GM21447 (cell line): ENCODE measurements around the gene CCDC158.
"Not testable (repeated sequence)": the region's sequence is repeated elsewhere in the genome, so short reads cannot be mapped to it uniquely, and the experiment has no call there.

Experiments
- ATAC-seq: cut with Tn5 transposase; IDR thresholded peaks from one replicate; pipeline ENCODE4 v1.9.1; 2021; ENCODE audit not compliant: unreplicated experiment

CCDC158 gene

DNA sequence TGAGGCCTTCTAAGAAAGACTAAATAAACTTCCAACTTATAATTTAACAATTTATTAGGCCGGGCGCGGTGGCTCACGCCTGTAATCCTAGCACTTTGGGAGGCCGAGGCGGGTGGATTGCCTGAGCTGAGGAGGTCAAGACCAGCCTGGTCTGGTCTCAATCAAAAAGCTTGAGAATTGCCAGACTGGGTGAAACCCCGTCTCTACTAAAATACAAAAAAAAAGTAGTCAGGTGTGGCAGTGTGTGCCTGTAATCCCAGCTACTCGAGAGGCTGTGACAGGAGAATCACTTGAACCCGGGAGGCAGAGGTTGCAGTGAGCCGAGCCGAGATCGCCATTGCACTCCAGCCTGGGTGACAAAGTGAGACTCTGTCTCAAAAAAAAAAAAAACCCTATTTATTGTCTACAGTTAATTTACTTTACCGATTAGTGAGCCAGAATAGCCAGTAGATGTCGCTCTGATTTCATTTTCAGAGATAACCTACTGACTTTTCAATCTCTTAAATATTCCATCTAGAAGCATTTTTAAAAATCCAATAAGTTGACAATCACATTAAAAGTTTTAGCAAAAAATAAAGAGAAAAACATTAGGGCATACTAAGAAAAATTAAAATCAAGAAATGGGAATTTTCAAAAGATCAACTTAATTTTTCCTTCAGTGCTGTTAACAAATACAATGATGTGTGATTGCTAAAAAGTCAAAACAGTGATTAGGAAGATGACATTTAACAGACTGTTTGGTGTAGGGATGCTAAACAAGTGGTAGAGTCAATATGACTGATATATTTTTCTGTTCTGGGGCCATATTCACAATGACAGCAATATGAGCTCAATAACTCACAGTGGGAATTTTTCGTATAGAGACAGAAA, 9.8 kb upstream of the CCDC158 start:
- ATAC-seq, result no peak

- no peak for ATAC-seq
Observed at GRCh38 chr4:76429636-76430035, 8.7 kb upstream of the CCDC158 start.

DNA sequence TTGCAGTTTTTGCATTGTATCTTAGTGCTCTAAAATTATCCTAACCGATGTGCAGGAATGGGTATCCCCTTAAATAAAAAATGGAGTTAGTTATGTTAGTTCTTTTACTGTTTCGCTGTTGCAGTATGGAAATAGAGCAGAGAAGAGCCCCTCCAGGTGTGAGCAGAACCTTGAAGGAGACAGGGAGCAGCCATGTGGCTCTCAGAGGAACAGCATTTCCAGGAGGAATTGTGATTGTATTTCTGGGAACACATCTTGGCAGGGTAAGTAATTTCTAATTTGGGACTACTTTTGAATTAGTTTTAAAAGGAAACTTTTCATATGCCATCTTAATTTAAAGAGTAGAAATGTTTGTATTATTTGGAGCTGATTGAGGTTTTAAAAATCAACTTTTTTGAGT, 5.3 kb upstream of the CCDC158 start:
- ATAC-seq, result no peak

DNA sequence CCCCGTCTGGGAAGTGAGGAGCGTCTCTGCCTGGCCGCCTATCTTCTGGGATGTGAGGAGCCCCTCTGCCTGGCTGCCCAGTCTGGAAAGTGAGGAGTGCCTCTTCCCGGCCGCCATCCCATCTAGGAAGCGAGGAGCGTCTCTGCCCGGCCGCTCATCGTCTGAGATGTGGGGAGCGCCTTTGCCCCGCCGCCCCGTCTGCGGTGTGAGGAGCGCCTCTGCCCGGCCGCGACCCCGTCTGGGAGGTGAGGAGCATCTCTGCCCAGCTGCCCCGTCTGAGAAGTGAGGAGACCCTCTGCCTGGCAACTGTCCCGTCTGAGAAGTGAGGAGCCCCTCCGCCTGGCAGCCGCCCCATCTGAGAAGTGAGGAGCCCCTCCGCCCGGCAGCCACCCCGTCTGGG, 2.2 kb upstream of the CCDC158 start:
- ATAC-seq, result not testable (repeated sequence)

DNA sequence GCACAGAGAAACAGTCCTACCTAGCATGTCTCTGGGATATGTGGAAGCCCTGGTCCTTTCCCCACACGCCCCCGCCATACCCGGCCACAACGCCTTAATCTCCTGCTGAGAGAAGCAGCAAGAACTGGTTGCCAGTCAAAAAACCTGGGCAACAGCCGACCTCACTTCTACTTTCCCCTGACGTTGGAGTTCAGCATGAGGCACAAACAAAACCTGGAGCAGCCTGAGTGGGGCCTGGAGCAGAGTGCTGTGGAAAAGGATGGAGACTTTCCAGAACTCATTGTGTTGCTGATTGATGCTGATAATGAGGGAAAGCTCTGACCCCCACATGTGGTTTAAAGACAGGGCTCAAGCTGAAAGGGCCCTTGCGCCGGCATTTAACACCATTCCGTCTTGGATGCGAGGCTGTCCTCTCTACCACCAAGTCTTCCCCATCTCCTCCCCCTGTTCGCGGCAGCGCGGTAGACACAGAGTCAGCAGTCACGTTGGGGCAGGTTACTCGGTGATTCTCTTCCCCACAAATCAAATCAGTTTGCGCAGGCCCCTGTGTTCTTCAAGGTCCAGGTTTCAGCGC, 666 bp downstream of the CCDC158 start:
- no peak for ATAC-seq

DNA sequence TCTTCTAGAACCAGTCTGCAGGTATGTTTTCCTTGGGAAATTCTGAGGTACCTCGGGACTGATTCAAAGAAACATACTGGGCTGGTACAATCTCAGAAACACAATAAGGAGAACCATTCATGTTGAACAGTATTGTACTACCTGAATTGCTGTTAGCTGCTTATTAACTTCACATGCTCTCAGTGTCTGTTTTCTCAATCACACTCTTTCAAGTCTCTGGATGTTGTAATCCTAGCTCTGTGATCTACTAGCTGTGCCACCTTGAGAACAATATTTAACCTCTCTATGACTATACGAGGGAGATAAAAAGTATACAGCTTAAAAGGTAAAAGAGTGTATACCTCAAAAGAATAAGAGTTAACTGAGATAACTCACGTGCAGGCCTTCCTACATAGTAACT, 10.3 kb downstream of the CCDC158 start:
- ATAC-seq, result no peak

DNA sequence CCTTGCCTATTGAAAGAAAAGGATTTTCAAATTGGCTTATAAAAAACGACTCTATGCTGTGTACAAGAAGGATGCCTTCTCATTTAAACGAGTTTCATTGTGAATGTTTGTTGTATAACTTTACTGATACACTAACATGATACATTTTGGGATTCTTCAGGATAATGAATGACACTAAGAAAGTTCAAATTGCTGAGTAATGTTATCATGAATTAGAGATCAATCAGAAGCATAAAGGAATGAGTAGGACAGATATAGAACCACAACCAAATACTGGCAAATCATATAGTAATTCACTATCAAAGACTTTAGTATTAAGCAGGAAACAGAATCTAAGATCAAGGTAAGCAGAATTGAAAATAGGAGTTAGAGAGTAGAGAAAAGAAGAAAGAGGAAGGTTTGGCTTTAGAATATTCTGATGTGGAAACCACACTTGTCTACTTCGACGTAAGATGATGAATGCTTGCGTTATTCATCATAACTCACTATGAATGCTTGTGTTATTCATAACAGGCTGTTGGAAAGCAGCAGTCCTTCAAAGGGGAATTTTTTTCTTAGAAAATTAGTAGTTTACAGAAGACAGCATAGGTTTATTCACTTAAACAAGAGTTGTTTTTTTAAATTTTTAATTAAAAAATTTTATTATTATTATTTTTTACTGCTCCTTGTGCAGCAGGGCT, 13.4 kb downstream of the CCDC158 start:
- ATAC-seq, result no peak

- ATAC-seq, result no peak
Observed at GRCh38 chr4:76406081-76406480, 14.9 kb downstream of the CCDC158 start.

- ATAC-seq, result no peak
Observed at GRCh38 chr4:76401654-76402053, 19.3 kb downstream of the CCDC158 start.

- ATAC-seq, result no peak
Observed at GRCh38 chr4:76388160-76388908, 32.6 kb downstream of the CCDC158 start.

GRCh38 chr4:76386566-76387305, 34.2 kb downstream of the CCDC158 start:
- no peak for ATAC-seq

- ATAC-seq, result no peak
Observed at GRCh38 chr4:76385974-76386373, 35.0 kb downstream of the CCDC158 start.

DNA sequence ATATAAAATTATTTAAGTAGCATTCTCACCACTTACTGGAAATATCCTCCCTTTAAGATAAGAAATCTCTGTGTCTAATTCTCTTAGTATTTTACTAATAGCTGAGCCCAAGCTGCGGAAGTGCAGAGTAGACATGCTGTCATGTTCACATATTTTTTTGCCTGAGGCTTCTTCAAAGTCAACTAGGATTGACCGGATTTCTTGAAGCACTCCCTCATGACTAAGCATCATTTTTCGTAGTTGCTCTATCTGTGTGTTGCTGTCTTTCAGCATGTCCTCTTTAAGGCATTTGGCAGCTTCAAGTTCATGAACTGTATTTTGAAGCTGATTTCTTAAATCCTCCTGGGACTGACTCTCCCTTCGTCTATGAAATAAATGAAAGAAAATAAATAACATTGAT, 36.9 kb downstream of the CCDC158 start:
- ATAC-seq, result no peak

- no peak for ATAC-seq
Observed at GRCh38 chr4:76383001-76383400, 37.9 kb downstream of the CCDC158 start.

GRCh38 chr4:76381986-76382385, 39.0 kb downstream of the CCDC158 start:
- no peak for ATAC-seq

DNA sequence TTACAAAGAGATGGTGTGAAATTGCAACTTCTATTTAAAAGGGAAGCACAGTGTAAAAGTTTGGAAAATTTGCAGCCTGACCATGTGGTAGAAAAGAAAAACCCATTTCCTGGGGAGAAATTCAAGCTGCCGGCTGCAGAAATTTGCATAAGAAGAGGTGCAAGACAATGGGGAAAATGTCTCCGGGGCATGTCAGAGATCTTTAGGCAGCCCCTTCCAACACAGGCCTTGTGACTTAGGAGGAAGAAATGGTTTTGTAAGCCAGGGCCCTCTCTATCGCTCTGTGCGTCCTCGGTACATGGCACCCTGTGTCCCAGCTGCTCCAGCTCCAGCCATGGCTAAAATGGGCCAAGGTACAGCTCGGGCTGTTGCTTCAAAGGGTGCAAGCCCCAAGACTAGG, 40.4 kb downstream of the CCDC158 start:
- ATAC-seq, result no peak

DNA sequence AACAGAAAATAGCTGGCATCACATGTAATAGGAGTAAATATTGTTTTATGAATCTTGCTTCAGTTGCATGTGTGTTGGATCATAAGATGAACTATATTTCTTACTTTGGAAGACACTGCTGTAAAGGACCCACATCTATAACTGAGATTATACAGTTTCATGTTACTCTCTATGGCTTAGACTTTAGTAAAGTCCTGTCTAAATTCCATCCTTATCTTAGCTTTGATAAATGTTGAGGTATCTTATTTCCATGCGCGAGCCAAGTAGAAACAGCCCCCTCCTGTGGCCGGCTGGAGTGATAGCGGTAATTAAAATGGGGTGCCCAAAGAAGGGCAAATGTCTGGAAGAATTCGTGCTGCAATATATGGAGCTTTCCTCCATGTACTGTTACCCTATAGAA, 43.0 kb downstream of the CCDC158 start:
- ATAC-seq, result no peak

DNA sequence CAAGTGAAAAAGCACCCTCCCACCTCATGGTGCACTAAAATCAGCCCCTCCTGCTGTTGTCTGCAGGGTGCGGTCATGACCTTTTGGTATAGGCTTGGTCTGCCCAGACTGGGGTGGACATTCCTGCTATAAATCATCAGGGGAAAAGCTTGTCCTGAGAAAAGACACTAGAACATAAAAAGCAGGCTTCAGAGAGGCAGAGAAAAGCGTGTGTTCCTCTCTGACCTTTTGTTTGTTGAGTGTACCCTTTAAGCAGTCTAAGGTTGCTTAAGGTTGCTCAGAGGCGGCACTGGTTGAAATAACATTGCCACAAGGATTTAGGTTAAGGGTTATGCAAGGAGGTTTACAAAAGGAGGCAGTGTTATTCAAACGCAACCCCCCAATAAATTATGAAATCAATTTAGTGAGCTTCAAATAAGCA, 43.5 kb downstream of the CCDC158 start:
- ATAC-seq, result no peak

GRCh38 chr4:76376534-76376933, 44.4 kb downstream of the CCDC158 start:
- ATAC-seq, result no peak

GRCh38 chr4:76375703-76376102, 45.2 kb downstream of the CCDC158 start:
- ATAC-seq, result no peak

DNA sequence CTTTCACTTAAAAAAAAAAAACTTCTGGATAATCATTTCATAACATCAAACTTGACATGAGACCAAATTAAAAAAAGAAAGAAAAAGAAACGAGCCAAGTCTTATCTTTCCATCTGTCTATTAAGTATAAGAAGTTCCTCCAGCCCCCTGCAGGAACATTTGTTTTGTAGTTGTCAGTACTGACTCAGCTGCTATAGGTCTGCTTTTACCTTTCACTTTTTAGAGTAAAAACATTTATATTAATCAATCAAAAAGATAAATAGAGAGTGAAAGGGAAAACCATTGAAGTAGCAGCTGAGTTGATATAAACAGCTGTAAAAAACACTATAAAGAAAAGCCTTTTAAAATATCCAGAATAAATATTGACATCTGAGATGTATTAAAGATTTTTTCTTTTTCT, 46.1 kb downstream of the CCDC158 start:
- no peak for ATAC-seq
